Measurements from ENCODE around the gene ITGA2B. TPM values are rescaled to one million over a fixed set of nuclear protein-coding genes. Genes with fewer than 3 reads are reported as not detected.
A peak's percentile ranks its signal among the peaks of the same experiment; 100 is the strongest.

Gene ITGA2B
- total and polyA plus RNA-seq, 8 donors = 0.09 to 0.61 (median 0.48) TPM

DNA sequence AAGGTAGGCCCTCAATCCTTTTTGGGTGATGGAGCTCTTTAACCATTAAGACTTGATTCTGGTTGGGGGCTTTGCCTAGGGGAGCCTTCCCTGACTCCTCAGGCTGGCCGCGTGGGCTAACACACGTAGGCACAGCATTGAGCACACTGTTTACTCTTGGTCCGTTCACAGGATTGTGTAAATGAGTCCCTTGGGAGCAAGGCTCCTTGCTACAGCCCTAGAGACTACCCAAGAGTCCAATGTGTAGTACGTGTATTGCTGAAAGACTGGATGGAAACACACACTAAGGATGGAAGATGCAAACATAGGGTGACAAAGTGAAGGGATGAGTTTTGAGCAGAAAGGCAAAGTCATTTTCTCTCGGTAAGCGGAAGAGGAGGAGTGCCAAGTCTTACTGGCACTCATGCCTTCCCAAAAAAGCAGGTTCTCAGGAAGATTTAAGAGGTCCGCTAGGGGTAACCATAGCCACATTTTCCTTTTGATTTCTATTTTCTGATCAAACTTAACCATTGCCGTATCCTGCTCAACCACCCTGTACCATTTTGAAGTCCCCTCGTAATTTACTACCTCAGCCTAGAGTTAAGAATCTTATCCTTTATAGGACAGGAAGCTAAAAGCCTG is 911 bp upstream of the ITGA2B start:
- DNase-seq (no peak), FAIRE-seq (no peak), ATAC-seq (no peak)
- TF ChIP-seq, protein P1, sequence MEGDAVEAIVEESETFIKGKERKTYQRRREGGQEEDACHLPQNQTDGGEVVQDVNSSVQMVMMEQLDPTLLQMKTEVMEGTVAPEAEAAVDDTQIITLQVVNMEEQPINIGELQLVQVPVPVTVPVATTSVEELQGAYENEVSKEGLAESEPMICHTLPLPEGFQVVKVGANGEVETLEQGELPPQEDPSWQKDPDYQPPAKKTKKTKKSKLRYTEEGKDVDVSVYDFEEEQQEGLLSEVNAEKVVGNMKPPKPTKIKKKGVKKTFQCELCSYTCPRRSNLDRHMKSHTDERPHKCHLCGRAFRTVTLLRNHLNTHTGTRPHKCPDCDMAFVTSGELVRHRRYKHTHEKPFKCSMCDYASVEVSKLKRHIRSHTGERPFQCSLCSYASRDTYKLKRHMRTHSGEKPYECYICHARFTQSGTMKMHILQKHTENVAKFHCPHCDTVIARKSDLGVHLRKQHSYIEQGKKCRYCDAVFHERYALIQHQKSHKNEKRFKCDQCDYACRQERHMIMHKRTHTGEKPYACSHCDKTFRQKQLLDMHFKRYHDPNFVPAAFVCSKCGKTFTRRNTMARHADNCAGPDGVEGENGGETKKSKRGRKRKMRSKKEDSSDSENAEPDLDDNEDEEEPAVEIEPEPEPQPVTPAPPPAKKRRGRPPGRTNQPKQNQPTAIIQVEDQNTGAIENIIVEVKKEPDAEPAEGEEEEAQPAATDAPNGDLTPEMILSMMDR (IDR thresholded peaks at IDR 0.05) = no peak
- no peaks in the 10 kb centered on the region for H3K9me3 ChIP-seq
- WGBS, 2 donors = 70 to 73% methylated on average over 10 of the region's 10 CpGs
- H3K4me3 ChIP-seq = no peak overlapping the region
- H3K4me1 ChIP-seq = peaks cover 0 to 3% (median 0%) of the 10 kb centered on the region in 3 donors
- H3K27me3 ChIP-seq = no peaks in the 10 kb centered on the region
- no peak overlapping the region for H3K27ac ChIP-seq
- intact Hi-C loops (cut with DNase I) = no loop called here
- no peaks in the 10 kb centered on the region for H3K36me3 ChIP-seq

- intact Hi-C loops (cut with DNase I) = no loop called here
- FAIRE-seq = no peak
- Histone ChIP-seq H3K4me3 (no peak overlapping the region), H3K36me3 (no peaks in the 10 kb centered on the region), H3K27me3 (no peaks in the 10 kb centered on the region), H3K27ac (no peak overlapping the region), H3K9me3 (no peaks in the 10 kb centered on the region), H3K4me1 (peaks cover 0 to 3% (median 0%) of the 10 kb centered on the region in 3 donors)
- 84 to 85% methylated on average over 6 of the region's 6 CpGs for WGBS, 2 donors
- no peak for ATAC-seq
- peak in 1 of 6 donors; percentile 24 for DNase-seq
- TF ChIP-seq, protein P1 (IDR thresholded peaks at IDR 0.05) = no peak
These were observed 314 bp upstream of the ITGA2B start for GRCh38 chr17:44389723-44390202.

DNA sequence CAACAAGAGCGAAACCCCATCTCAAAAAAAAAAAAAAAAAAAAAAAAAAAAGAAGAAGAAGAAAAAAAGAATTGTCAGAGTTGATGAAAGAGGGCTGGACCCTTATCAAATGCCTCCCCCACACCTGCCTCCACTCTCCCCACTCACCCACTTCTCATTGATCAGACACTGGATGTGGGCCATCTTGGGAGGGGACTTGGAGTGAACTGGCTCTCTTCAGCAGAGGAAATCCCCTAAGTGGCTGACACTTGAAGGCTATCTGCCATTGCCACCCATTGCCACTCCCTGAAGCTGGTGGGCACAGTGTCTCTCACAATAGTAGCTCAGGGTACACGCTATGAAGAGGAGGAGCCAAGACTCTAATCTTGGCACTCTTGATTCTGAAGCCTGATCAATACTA is 1.6 kb downstream of the ITGA2B start:
- FAIRE-seq (no peak), DNase-seq (peak in 1 of 6 donors; percentile 11), ATAC-seq (no peak)
- Histone ChIP-seq H3K27me3 (no peaks in the 10 kb centered on the region), H3K36me3 (no peaks in the 10 kb centered on the region), H3K4me1 (peaks cover 0 to 3% (median 0%) of the 10 kb centered on the region in 3 donors), H3K9me3 (no peaks in the 10 kb centered on the region), H3K4me3 (no peak overlapping the region), H3K27ac (no peak overlapping the region)
- TF ChIP-seq, protein P1 (IDR thresholded peaks at IDR 0.05) = no peak
- 81 to 83% methylated on average over 2 of the region's 2 CpGs for WGBS, 2 donors
- intact Hi-C loops (cut with DNase I) = no loop called here

GRCh38 chr17:44386182-44386525 is 3.3 kb downstream of the ITGA2B start:
- H3K4me3 ChIP-seq = peak overlapping the region in 3 of 4 donors; percentile 21 to 53 (median 50)
- 35 to 36% methylated on average over 10 of the region's 10 CpGs for WGBS, 2 donors

More at GRCh38 chr17:44386182-44386525, 3.3 kb downstream of the ITGA2B start:
- H3K36me3 ChIP-seq = no peaks in the 10 kb centered on the region
- FAIRE-seq (no peak), ATAC-seq (no peak), DNase-seq (no peak)
- no peaks in the 10 kb centered on the region for H3K27me3 ChIP-seq
- H3K9me3 ChIP-seq = no peaks in the 10 kb centered on the region
- intact Hi-C loops (cut with DNase I) = no loop called here
- TF ChIP-seq, protein P1 (IDR thresholded peaks at IDR 0.05) = no peak
- no peak overlapping the region for H3K27ac ChIP-seq
- peaks cover 0 to 3% (median 0%) of the 10 kb centered on the region in 3 donors for H3K4me1 ChIP-seq

Data from pancreas (tissue), 10 donors.